Measurements from ENCODE around the gene ZNF446. TPM values are rescaled to one million over a fixed set of nuclear protein-coding genes. Genes with fewer than 3 reads are reported as not detected.

Gene ZNF446
- total and polyA plus RNA-seq, 2 experiments from 2014 or later, result 5.8 to 17.8 TPM

- no peaks in the 10 kb centered on the region for H3K4me1 ChIP-seq (ENCODE audit: insufficient read depth)
- no peaks in the 10 kb centered on the region; the same call in 1 of the 2 replicates for H3K79me2 ChIP-seq (ENCODE audit: insufficient read depth)
- H3K4me2 ChIP-seq (ENCODE audit: unreplicated experiment), result no peak overlapping the region
- no peak for DNase-seq
- H3K9ac ChIP-seq, result no peak overlapping the region
- no peak overlapping the region for H3K27ac ChIP-seq
- H3F3A ChIP-seq (ENCODE audit: insufficient read depth), result no peaks in the 10 kb centered on the region
- WGBS, 2 experiments (ENCODE audit: low coverage in 1 of 2, low lambda C conversion rate in 2 of 2, missing lambda C conversion rate in 2 of 2), result 94 to 96% methylated on average over 23 to 35 of the region's 35 CpGs
- in situ Hi-C loops (cut with MboI), result no loop called here
- no peaks in the 10 kb centered on the region for H3K9me2 ChIP-seq (ENCODE audit: insufficient read depth)
- no peaks in the 10 kb centered on the region for H3K27me3 ChIP-seq (replicated peaks; ENCODE audit: insufficient read depth)
- no peak overlapping the region for H3K4me3 ChIP-seq
- H3K9me3 ChIP-seq (ENCODE audit: low read depth), result no peaks in the 10 kb centered on the region
- no peak for TF ChIP-seq EZH2 (IDR thresholded peaks at IDR 0.05; ENCODE audit: insufficient read depth, poor library complexity, severe bottlenecking)
- TF ChIP-seq EZH2phosphoT487 (IDR thresholded peaks at IDR 0.05; ENCODE audit: insufficient read depth, low read depth), result no peak
- no peaks in the 10 kb centered on the region for H4K20me1 ChIP-seq (ENCODE audit: insufficient read depth)
- no peaks in the 10 kb centered on the region for H3K36me3 ChIP-seq (ENCODE audit: low read depth)
- H2AFZ ChIP-seq, result no peak overlapping the region
Observed at GRCh38 chr19:58456111-58456510, 20.0 kb upstream of the ZNF446 start.

DNA sequence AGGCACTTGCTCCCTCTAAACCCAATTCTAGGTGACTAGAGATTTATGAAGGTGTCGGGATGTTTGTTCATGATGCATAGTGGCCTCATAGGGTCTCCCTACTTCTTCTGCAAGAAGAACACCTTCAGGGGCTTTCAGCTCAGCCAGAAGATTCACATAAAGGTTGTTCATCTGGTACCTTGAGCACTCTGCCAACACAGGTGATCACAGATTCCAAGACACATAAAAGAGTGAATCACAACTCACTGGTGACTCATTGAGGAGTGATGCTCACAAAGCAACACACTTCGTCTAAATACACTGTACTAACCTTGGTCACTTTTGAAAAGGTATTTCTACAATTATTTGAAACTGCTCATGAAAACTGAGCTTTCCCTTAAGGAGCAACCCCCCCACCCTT lies 16.1 kb upstream of the ZNF446 start:
- Histone ChIP-seq H3K9me2 (ENCODE audit: insufficient read depth) (no peaks in the 10 kb centered on the region), H3K4me3 (no peak overlapping the region), H3K27ac (no peak overlapping the region), H3F3A (ENCODE audit: insufficient read depth) (no peaks in the 10 kb centered on the region), H3K4me1 (ENCODE audit: insufficient read depth) (no peaks in the 10 kb centered on the region), H3K4me2 (ENCODE audit: unreplicated experiment) (no peak overlapping the region), H3K36me3 (ENCODE audit: low read depth) (no peaks in the 10 kb centered on the region), H2AFZ (no peak overlapping the region), H3K9ac (no peak overlapping the region), H3K27me3 (replicated peaks; ENCODE audit: insufficient read depth) (no peaks in the 10 kb centered on the region), H3K9me3 (ENCODE audit: low read depth) (no peaks in the 10 kb centered on the region), H4K20me1 (ENCODE audit: insufficient read depth) (no peaks in the 10 kb centered on the region), H3K79me2 (ENCODE audit: insufficient read depth) (no peaks in the 10 kb centered on the region)
- no peak for DNase-seq
- TF ChIP-seq EZH2phosphoT487 (IDR thresholded peaks at IDR 0.05; ENCODE audit: insufficient read depth, low read depth), result no peak
- TF ChIP-seq EZH2 (IDR thresholded peaks at IDR 0.05; ENCODE audit: insufficient read depth, poor library complexity, severe bottlenecking), result no peak
- 81 to 89% methylated on average over 2 of the region's 2 CpGs for WGBS, 2 experiments (ENCODE audit: low coverage in 1 of 2, low lambda C conversion rate in 2 of 2, missing lambda C conversion rate in 2 of 2)
- in situ Hi-C loops (cut with MboI), result no loop called here

GRCh38 chr19:58466089-58466759 lies 9.9 kb upstream of the ZNF446 start:
- Histone ChIP-seq H3K4me3 (peak overlapping the region; percentile 81), H2AFZ (peak overlapping the region; percentile 97), H3F3A (ENCODE audit: insufficient read depth) (no peaks in the 10 kb centered on the region), H3K27me3 (replicated peaks; ENCODE audit: insufficient read depth) (no peaks in the 10 kb centered on the region), H3K36me3 (ENCODE audit: low read depth) (no peaks in the 10 kb centered on the region), H3K9ac (peak overlapping the region; percentile 49), H3K4me2 (ENCODE audit: unreplicated experiment) (peak overlapping the region; percentile 91), H3K27ac (no peak overlapping the region), H3K79me2 (ENCODE audit: insufficient read depth) (peaks cover 27% of the 10 kb centered on the region), H3K9me2 (ENCODE audit: insufficient read depth) (no peaks in the 10 kb centered on the region), H3K4me1 (ENCODE audit: insufficient read depth) (peaks cover 5% of the 10 kb centered on the region; the same call in 1 of the 2 replicates), H3K9me3 (ENCODE audit: low read depth) (no peaks in the 10 kb centered on the region), H4K20me1 (ENCODE audit: insufficient read depth) (no peaks in the 10 kb centered on the region)
- no peak for DNase-seq
- WGBS, 2 experiments (ENCODE audit: low coverage in 1 of 2, low lambda C conversion rate in 2 of 2, missing lambda C conversion rate in 2 of 2), result 23 to 28% methylated on average over 20 of the region's 20 CpGs
- in situ Hi-C loops (cut with MboI), result no loop called here
- TF ChIP-seq EZH2 (IDR thresholded peaks at IDR 0.05; ENCODE audit: insufficient read depth, poor library complexity, severe bottlenecking) (no peak), EZH2phosphoT487 (IDR thresholded peaks at IDR 0.05; ENCODE audit: insufficient read depth, low read depth) (no peak)

GRCh38 chr19:58466760-58467589 lies 9.2 kb upstream of the ZNF446 start, which contains the start of gene ZNF324:
Gene ZNF324 (plus strand): TSS chr19:58467080. CDS start chr19:58469186, 2,106 bp downstream.
- H3F3A ChIP-seq (ENCODE audit: insufficient read depth), result no peaks in the 10 kb centered on the region
- H3K9me2 ChIP-seq (ENCODE audit: insufficient read depth), result no peaks in the 10 kb centered on the region
- H3K4me2 ChIP-seq (ENCODE audit: unreplicated experiment), result peak within 1 kb of the TSS; percentile 91
- H3K9ac ChIP-seq, result peak within 1 kb of the TSS; percentile 80
- H4K20me1 ChIP-seq (ENCODE audit: insufficient read depth), result no peaks in the 10 kb centered on the region
- H3K79me2 ChIP-seq (ENCODE audit: insufficient read depth), result peaks cover 27% of the 10 kb centered on the region
- no peaks in the 10 kb centered on the region for H3K27me3 ChIP-seq (replicated peaks; ENCODE audit: insufficient read depth)
- H3K9me3 ChIP-seq (ENCODE audit: low read depth), result no peaks in the 10 kb centered on the region
- H3K36me3 ChIP-seq (ENCODE audit: low read depth), result no peaks in the 10 kb centered on the region
- peaks cover 5% of the 10 kb centered on the region; the same call in 1 of the 2 replicates for H3K4me1 ChIP-seq (ENCODE audit: insufficient read depth)
- peak within 1 kb of the TSS; percentile 97 for H2AFZ ChIP-seq
- 1 to 2% methylated on average over 86 to 87 of the region's 92 CpGs for WGBS, 2 experiments (ENCODE audit: low coverage in 1 of 2, low lambda C conversion rate in 2 of 2, missing lambda C conversion rate in 2 of 2)
- peak; percentile 100 for DNase-seq
- no peak for TF ChIP-seq EZH2 (IDR thresholded peaks at IDR 0.05; ENCODE audit: insufficient read depth, poor library complexity, severe bottlenecking)
- TF ChIP-seq EZH2phosphoT487 (IDR thresholded peaks at IDR 0.05; ENCODE audit: insufficient read depth, low read depth), result no peak
- H3K27ac ChIP-seq, result peak within 1 kb of the TSS; percentile 47
- H3K4me3 ChIP-seq, result peak within 1 kb of the TSS; percentile 81
- in situ Hi-C loops (cut with MboI), result no loop called here

Measured in GM23248 (cell line).